HepG2 (cell line): ENCODE data around the gene FCGR3A.

ENCODE experiments used
- JUND ChIP-seq: sonication (generic); formaldehyde crosslinking; IDR thresholded peaks from 2 replicates; pipeline ENCODE4 v1.8.0; 2022; ENCODE audit warnings: mild to moderate bottlenecking, missing genetic modification reagents
- SMARCE1 ChIP-seq: fragments of 450-650 bp; IDR thresholded peaks from 2 replicates; pipeline ENCODE4 v1.6.1; 2017; ENCODE audit warnings: borderline replicate concordance
- ZBTB44 ChIP-seq: sonication (generic); formaldehyde crosslinking; IDR thresholded peaks from 2 replicates; pipeline ENCODE4 v1.4.0; 2020; ENCODE audit warnings: missing genetic modification reagents
- ZFP36 ChIP-seq: fragments of 150-350 bp; IDR thresholded peaks from 2 replicates; pipeline ENCODE4 v1.6.1; 2018; ENCODE audit warnings: borderline replicate concordance, low read length, low read depth; ENCODE audit not compliant: partially characterized antibody
- ZNF274 ChIP-seq: sonication (generic); formaldehyde crosslinking; IDR thresholded peaks from 2 replicates; pipeline ENCODE4 v1.5.1; 2020; ENCODE audit warnings: mild to moderate bottlenecking, missing genetic modification reagents
- ZNF670 ChIP-seq: sonication (generic); formaldehyde crosslinking; IDR thresholded peaks from 2 replicates; pipeline ENCODE4 v1.8.0; 2022; ENCODE audit warnings: mild to moderate bottlenecking, missing genetic modification reagents, borderline replicate concordance

- TF ChIP-seq JUND (CRISPR knock-in tag), result no peak
- no peak for TF ChIP-seq ZNF274 (CRISPR knock-in tag)
- no peak for TF ChIP-seq SMARCE1
- TF ChIP-seq ZNF670 (CRISPR knock-in tag), result no peak
- no peak for TF ChIP-seq ZFP36
- TF ChIP-seq ZBTB44, result no peak
Measured at GRCh38 chr1:161494091-161494735, 55.4 kb downstream of the FCGR3A start.
